Activated CD4-positive, alpha-beta memory T cell treated with anti-CD3 and anti-CD28 coated beads for 36 hours (primary cell): ENCODE data around the gene MYL5. TPM values are rescaled to one million over a fixed set of nuclear protein-coding genes. Genes with fewer than 3 reads are reported as not detected.

ENCODE experiments used
- CTCF ChIA-PET: fragments of 350-600 bp; sonication (Branson Sonifier 250); formaldehyde crosslinking; loops from one replicate; lab custom pipeline; 2021; ENCODE audit warnings: antibody characterized with exemption, inconsistent platforms; lab: Charles Lee
- POLR2A ChIA-PET: fragments of 350-600 bp; sonication (Branson Sonifier 250); formaldehyde crosslinking; loops from one replicate; lab custom pipeline; 2021; ENCODE audit warnings: antibody characterized with exemption; lab: Charles Lee
- DNase-seq: peaks from one replicate; pipeline ENCODE4 v3.0.0-alpha.2; 2020
- H3K27ac Mint-ChIP-seq: one replicate; pipeline ENCODE4 v1.8.0; 2021; ENCODE audit warnings: mixed read lengths
- H3K27me3 Mint-ChIP-seq: one replicate; pipeline ENCODE4 v1.8.0; 2021; ENCODE audit warnings: mixed read lengths
- H3K36me3 Mint-ChIP-seq: one replicate; pipeline ENCODE4 v1.8.0; 2021; ENCODE audit warnings: mixed read lengths
- H3K4me1 Mint-ChIP-seq: one replicate; pipeline ENCODE4 v1.8.0; 2021; ENCODE audit warnings: low read depth, mixed read lengths
- H3K4me3 Mint-ChIP-seq: one replicate; pipeline ENCODE4 v1.8.0; 2021; ENCODE audit warnings: mild to moderate bottlenecking, mixed read lengths
- H3K9me3 Mint-ChIP-seq: one replicate; pipeline ENCODE4 v1.8.0; 2021; ENCODE audit warnings: mixed read lengths
- intact Hi-C: fragments of 100-400 bp; cut with micrococcal nuclease; formaldehyde crosslinking; loops from one replicate; pipeline ENCODE4 v1.15.1; 2023
- total RNA-seq, 2 experiments: library from RNA; stranded (reverse); gene quantifications; one replicate each; pipeline ENCODE4 v1.2.3, GENCODE V29; 2021

Gene MYL5
- total RNA-seq, 2 experiments from 2014 or later = 12.4 to 13.0 TPM

DNA sequence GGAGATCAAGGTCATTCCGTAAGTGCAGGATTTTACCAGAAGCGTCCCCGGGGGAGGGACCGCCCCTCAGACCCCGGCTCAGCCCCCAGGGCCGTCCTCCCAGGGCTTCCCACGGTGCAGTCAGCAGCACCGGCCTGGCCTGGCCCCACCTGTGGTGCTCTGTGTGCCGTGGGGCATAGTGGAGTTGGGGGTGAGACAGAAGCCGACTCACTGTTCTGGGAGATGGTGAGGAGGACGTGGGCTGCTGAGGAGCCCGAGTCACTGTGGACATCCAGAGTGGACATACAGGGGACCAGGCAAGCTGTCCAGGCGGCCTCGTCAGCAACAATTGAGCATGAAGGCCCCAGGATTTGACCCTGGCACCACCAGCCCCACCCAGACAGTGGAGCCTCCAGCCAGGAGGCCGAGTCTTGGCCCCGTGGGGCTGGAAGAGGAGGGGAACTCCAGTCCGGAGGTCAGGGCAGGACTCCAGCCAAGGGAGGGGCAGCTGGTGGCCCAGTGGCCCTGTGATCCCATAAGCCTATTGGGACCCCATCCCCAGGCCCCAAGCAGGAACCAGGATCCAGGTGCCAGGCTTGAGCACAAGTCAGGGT lies 19.4 kb upstream of the MYL5 start:
- no peaks in the 10 kb centered on the region for H3K4me1 Mint-ChIP-seq
- ChIA-PET POLR2A (no interaction called here), CTCF (no interaction called here)
- DNase-seq = no peak
- peaks cover under 1% of the 10 kb centered on the region for H3K36me3 Mint-ChIP-seq
- H3K27ac Mint-ChIP-seq = no peak overlapping the region
- peaks cover 4% of the 10 kb centered on the region for H3K27me3 Mint-ChIP-seq
- intact Hi-C loops = no loop called here
- no peak overlapping the region for H3K4me3 Mint-ChIP-seq
- no peaks in the 10 kb centered on the region for H3K9me3 Mint-ChIP-seq

DNA sequence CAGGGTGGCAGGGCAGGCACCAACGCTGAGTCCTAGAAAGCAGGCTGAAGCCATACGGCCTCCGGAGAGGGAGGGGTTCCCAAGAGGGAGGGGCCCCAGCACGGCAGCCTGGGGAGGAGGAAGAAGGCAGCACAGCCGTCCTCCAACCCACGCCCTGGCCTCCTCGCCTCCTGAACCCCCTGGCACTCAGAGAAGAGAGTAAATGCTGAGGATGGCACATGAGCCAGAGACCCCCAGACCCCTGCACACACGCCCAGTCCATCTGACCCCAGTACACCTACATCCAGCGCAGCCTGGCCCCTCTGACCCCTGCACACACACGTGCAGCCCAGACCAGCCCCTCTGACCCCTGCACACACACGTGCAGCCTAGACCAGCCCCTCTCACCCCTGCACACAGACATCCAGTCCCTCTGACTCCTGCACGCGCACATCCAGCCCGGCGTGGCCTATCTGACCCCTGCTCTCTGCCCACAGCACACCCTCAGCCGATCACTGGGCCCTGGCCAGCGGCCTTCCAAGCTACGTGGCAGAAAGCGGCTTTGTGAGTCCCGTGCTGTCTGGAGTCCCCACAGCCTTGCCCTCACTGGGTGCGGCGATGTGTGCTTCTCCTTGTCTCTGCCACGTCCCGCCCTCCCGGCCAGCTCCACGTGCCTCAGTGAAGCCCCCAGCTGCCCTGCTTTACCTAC lies 18.7 kb upstream of the MYL5 start:
- POLR2A ChIA-PET = no interaction called here

DNA sequence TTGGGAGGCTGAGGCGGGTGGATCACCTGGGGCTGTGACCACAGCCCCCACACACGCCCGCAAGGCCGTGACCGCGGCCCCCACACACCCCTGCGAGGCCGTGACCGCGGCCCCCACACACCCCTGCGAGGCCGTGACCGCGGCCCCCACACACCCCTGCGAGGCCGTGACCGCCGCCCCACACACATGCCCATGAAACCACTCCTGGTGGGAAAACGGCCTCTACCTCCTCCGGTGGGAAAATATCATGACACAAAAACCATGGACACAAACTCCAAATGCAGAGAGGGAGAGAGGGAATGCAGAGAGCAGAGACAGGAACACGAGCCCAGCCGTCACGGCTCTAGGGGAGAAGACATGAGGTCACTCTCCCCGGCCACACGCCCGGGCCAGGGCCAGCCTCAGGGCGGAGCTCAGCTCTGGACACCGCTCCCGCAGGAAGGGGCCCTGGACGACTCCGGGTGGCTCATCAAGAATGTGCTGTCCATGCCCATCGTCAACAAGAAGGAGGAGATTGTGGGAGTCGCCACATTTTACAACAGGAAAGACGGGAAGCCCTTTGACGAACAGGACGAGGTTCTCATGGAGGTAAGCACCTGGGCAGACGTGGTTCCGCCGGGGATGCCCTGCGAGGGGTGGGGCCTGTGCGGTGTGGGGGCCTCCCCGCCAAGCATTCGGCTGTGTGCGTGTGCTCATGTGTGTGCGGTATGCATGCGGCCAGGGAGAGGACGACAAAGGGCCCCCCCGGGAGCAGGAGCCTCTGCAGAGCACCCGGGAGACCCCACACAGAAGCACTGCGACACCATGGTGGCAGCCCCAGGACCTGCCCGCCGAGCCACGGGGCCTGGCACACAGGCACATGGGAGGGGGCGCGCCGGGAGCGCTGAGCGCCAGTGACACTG lies 17.7 kb upstream of the MYL5 start:
- ChIA-PET CTCF (no interaction called here), POLR2A (no interaction called here)
- Mint-ChIP-seq H3K4me1 (no peaks in the 10 kb centered on the region), H3K27me3 (peaks cover 4% of the 10 kb centered on the region), H3K36me3 (peaks cover 5% of the 10 kb centered on the region), H3K27ac (no peak overlapping the region), H3K4me3 (no peak overlapping the region), H3K9me3 (no peaks in the 10 kb centered on the region)
- no peak for DNase-seq
- intact Hi-C loops = no loop called here

More for the DNA sequence above, 18.7 kb upstream of the MYL5 start:
- Mint-ChIP-seq H3K9me3 (no peaks in the 10 kb centered on the region), H3K27ac (no peak overlapping the region), H3K4me3 (no peak overlapping the region), H3K36me3 (peaks cover 2% of the 10 kb centered on the region), H3K27me3 (peaks cover 4% of the 10 kb centered on the region), H3K4me1 (no peaks in the 10 kb centered on the region)
- CTCF ChIA-PET = no interaction called here
- intact Hi-C loops = no loop called here
- DNase-seq = no peak

DNA sequence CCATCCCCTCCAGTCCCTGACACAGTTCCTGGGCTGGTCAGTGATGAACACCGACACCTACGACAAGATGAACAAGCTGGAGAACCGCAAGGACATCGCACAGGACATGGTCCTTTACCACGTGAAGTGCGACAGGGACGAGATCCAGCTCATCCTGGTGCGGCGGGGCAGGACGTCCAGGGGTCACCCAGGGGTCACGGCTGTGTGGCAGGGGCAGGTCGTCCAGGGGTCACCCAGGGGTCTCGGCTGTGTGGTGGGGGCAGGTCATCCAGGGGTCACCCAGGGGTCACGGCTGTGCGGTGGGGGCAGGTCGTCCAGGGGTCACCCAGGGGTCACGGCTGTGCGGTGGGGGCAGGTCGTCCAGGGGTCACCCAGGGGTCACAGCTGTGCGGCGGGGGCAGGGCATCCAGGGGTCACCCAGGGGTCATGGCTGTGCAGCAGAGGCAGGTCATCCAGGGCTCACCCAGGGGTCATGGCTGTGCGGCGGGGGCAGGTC lies 17.0 kb upstream of the MYL5 start:
- Mint-ChIP-seq H3K27ac (no peak overlapping the region), H3K4me1 (no peaks in the 10 kb centered on the region), H3K27me3 (no peaks in the 10 kb centered on the region), H3K4me3 (no peak overlapping the region), H3K9me3 (no peaks in the 10 kb centered on the region), H3K36me3 (peaks cover 5% of the 10 kb centered on the region)
- ChIA-PET POLR2A (no interaction called here), CTCF (no interaction called here)
- intact Hi-C loops = no loop called here
- DNase-seq = no peak

DNA sequence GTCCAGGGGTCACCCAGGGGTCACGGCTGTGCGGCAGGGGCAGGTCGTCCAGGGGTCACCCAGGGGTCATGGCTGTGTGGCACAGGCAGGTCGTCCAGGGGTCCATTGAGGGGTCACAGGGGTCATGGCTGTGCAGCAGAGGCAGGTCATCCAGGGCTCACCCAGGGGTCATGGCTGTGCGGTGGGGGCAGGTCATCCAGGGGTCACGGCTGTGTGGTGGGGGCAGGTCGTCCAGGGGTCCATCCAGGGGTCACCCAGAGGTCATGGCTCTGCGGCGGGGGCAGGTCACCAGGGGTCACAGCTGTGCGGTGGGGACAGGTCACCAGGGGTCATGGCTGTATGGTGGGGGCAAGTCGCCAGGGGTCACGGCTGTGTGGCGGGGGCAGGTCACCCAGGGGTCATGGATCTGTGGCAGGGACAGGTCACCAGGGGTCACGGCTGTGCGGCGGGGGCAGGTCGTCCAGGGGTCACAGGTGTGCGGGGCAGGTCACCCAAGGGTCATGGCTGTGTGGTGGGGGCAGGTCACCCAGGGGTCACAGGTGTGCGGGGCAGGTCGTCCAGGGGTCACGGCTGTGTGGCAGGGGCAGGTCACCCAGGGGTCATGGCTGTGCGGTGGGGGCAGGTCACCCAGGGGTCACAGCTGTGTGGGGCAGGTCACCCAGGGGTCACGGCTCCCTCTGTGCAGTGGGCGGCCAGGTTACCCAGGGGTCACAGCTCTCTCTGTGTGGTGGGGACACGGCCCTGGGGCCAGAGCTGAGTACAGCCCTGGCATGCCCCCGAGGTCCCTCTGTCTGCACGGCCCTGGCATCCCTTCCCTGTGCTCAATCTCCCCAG lies 16.3 kb upstream of the MYL5 start:
- ChIA-PET POLR2A (no interaction called here), CTCF (no interaction called here)
- H3K27ac Mint-ChIP-seq = no peak overlapping the region
- no peak overlapping the region for H3K4me3 Mint-ChIP-seq
- H3K9me3 Mint-ChIP-seq = no peaks in the 10 kb centered on the region
- H3K36me3 Mint-ChIP-seq = peaks cover 5% of the 10 kb centered on the region
- intact Hi-C loops = no loop called here
- H3K27me3 Mint-ChIP-seq = no peaks in the 10 kb centered on the region
- H3K4me1 Mint-ChIP-seq = no peaks in the 10 kb centered on the region
- no peak for DNase-seq

DNA sequence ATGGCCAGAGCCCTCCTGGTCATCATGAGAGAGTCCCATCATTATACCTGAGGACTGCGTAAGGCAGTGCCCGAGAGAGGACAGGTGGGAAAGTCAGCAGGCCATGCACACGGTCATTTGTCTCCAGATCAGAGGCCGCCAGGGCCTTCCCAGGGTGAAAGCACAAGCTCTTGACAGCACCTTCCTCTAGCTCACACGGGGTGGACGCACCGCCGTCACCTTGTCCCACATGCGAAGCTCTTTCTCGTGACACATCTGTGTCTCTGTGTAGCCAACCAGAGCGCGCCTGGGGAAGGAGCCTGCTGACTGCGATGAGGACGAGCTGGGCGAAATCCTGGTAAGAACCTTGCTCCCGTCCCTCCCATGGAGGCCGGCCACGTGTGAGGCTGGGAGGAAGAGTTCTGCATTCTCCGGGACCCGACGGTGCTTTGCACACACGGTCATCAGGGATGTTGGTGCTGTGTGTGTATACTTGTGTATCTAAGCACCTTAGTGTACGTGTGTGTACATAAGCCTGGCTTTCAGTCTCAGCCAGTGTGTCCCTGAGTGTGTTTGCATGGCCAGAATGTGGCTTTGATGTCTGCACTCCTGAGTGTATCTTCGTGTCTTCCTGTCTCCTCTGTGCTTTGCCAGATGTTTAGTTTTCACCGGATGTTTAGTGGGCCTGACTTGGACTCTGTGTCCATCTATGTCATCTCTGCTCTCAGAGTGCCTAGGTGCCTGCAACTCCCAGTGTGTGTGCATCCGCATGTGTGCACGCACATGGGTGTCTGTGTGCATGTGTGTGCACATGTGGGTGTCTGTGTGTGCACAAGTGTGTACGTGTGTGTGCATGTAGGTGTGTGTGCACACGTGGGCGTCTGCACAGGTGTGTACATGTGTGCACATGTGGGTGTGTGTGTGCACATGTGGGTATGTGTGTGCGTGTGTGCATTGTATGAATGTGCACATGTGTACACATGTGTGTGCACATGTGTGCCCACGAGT lies 15.4 kb upstream of the MYL5 start:
- intact Hi-C loops = no loop called here
- ChIA-PET CTCF (no interaction called here), POLR2A (no interaction called here)
- no peaks in the 10 kb centered on the region for H3K9me3 Mint-ChIP-seq
- H3K27me3 Mint-ChIP-seq = no peaks in the 10 kb centered on the region
- H3K4me3 Mint-ChIP-seq = no peak overlapping the region
- H3K27ac Mint-ChIP-seq = no peak overlapping the region
- H3K36me3 Mint-ChIP-seq = peaks cover 5% of the 10 kb centered on the region
- no peaks in the 10 kb centered on the region for H3K4me1 Mint-ChIP-seq
- no peak for DNase-seq

DNA sequence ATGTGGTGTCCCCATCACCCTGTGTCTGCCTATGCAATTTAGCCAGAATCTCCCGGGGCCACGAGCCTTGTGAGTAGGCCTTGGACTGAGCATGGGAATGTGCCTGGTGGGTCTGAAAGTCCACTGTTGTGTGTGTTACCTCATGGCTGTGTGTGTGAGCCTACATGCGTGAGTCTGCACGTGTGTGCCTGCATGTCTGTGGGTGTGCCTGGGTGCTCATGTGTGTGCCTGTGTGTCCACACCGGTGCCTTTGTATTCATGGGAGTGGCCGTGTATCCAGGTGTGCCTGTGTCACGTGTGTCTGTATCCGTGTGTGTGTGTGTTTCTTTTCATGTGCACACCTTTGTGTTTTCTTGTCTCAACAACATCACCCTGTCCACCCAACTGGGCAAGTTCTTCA lies 14.5 kb upstream of the MYL5 start:
- ChIA-PET POLR2A (no interaction called here), CTCF (no interaction called here)
- Mint-ChIP-seq H3K27me3 (no peaks in the 10 kb centered on the region), H3K4me3 (no peak overlapping the region), H3K9me3 (no peaks in the 10 kb centered on the region), H3K36me3 (peaks cover 5% of the 10 kb centered on the region), H3K4me1 (peaks cover 4% of the 10 kb centered on the region), H3K27ac (no peak overlapping the region)
- intact Hi-C loops = no loop called here
- DNase-seq = no peak

DNA sequence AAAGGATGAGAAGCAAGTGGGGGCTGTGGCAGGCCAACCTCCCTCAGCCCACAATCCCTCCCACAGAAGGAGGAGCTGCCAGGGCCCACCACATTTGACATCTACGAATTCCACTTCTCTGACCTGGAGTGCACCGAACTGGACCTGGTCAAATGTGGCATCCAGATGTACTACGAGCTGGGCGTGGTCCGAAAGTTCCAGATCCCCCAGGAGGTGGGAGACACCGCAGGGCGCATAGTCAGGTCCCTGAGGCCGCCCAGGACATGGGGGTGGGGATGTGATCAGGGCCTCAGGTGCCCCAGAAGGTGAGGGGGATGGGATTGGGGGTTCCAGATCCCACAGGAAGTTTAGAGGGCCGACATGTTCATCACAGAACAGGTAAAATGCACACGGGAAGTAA lies 13.9 kb upstream of the MYL5 start:
- CTCF ChIA-PET = no interaction called here
- Mint-ChIP-seq H3K4me3 (no peak overlapping the region), H3K27me3 (no peaks in the 10 kb centered on the region), H3K4me1 (peaks cover 9% of the 10 kb centered on the region), H3K27ac (no peak overlapping the region), H3K36me3 (peaks cover 5% of the 10 kb centered on the region), H3K9me3 (no peaks in the 10 kb centered on the region)
- intact Hi-C loops = no loop called here
- no peak for DNase-seq
- POLR2A ChIA-PET = no interaction called here

DNA sequence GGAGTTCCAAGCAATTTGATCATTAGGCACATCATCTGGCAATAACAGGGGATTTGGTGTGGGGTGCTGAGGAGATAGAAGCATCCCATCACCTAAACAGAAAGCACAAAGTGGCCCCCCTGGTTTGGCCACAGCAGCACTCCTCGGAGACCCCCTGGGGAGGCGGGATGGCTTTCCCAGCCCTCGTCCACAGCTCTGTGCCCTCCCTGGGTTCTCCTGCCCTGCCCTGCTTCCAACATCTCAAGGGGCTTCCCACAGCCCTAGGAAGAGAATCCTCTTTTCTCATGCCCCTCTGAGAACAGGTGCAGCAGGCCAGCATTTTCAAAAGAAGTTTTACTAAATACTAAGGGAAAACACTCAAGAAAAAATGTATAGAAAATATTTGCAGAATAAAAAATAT lies 13.1 kb upstream of the MYL5 start:
- Mint-ChIP-seq H3K27ac (no peak overlapping the region), H3K36me3 (peaks cover 5% of the 10 kb centered on the region), H3K9me3 (no peaks in the 10 kb centered on the region), H3K4me1 (peaks cover 12% of the 10 kb centered on the region), H3K4me3 (no peak overlapping the region), H3K27me3 (no peaks in the 10 kb centered on the region)
- ChIA-PET POLR2A (no interaction called here), CTCF (no interaction called here)
- intact Hi-C loops = no loop called here
- no peak for DNase-seq

DNA sequence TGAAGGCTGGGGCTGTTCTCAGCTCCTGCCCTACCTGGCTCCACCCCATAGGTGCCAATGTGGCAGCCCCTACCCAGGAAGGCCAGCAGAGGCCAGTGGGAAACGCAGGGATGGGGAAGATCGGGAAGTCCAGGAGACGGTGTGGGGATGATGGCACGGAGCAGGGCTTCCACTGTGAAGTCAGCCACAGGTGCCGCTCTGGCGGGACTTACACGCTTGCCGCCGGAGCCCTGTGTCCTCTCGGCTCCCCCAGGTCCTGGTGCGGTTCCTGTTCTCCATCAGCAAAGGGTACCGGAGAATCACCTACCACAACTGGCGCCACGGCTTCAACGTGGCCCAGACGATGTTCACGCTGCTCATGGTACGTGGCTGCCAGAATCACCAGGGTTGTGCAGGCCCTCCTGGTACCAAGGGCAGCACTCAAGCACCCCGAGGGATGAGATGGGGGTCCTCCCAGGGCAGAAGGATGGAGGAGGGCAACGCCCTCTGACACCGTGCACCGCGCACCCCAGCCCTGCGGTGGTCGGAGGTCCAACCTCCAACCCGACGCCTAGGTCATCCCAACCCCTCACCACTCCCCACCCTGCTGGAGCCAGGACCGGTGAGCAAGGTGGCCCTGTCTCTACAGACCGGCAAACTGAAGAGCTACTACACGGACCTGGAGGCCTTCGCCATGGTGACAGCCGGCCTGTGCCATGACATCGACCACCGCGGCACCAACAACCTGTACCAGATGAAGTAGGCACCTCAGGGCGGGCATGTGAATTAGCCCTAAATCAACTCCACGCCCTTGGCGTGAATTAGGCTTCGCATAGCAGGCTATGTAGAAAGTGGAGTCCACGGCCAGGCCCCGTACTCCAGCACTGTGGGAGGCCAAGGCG lies 12.2 kb upstream of the MYL5 start:
- Mint-ChIP-seq H3K27me3 (no peaks in the 10 kb centered on the region), H3K27ac (no peak overlapping the region), H3K9me3 (no peaks in the 10 kb centered on the region), H3K4me3 (peak overlapping the region; percentile 74), H3K36me3 (peaks cover 5% of the 10 kb centered on the region), H3K4me1 (peaks cover 12% of the 10 kb centered on the region)
- intact Hi-C loops = no loop called here
- ChIA-PET POLR2A (interaction anchor here (2.7 kb wide), 1 partner anchor 12 kb away, joined by 16 read pairs; the partner anchor contains the start of genes ATP5ME and MYL5), CTCF (no interaction called here)
- no peak for DNase-seq
